GM10847 (cell line): ENCODE results near the gene P2RX2.

ENCODE experiments used
- POLR2A ChIP-seq: IDR thresholded peaks from 2 replicates; pipeline ENCODE4 v1.6.1; 2011; ENCODE audit not compliant: insufficient read length; ENCODE audit errors: extremely low read depth

The P2RX2 gene

GRCh38 chr12:132579744-132580143 is 38.8 kb upstream of the P2RX2 start:
- no peak for TF ChIP-seq POLR2A

DNA sequence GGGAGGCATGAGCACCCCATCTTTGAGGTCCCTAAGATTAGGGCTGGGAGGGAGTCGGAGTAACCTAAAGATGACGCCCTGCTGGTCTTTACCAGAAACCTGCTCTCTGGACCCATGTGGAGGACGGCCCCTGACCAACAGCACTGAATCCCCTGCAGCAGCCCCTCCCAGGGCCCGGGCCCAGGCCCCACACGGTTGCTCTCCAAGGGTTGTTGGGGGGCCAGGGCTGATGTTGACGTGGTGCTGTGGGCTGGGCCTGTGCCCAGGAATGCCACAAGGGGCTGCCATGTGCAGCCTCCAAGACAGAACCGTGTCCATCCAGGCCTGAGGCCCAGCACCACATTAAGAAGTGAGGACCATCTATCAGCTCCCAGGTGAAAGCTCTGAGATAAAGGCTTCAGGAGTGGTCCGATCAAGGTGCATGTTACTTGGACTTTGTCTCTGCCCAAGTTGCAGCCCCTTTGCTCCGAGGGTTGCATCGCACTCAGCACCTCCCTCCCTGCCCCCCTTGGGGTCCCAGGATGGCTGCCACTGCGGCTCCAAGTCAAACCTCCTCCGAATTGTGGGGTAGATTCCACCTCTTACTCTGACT is 37.8 kb upstream of the P2RX2 start:
- no peak for TF ChIP-seq POLR2A

DNA sequence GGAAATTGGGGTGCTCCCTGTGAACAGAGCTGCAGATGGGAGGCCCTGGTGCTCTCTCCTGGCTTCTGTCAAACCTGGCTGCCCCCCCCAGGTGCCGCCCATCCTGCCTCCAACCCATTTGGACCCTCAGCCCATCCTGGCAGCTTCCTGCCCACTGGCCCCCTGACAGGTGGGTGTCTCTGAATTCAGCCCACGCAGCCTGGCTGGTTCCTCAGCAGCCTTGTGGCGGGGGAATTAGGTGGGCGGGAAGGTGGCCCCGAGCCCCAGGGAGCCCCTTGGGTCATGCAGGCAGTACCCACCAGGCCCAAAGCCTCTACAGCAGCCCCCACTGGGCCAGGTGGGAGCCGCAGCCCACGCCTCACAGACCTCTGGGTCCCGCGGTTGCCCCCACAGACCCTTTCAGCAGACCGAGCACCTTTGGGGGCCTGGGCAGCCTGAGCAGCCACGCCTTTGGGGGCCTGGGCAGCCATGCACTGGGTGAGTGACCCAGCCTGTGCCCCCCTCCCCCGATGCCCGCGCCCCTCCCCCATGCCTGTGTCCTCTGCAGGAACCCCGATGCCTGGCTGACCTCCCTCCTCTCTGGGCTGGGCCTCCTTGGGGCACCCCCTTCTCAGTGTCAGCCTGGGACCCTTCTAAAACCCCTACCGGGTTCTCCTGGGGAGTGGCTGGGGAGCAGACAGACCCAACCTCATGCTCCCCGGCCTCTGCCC is 37.1 kb upstream of the P2RX2 start:
- no peak for TF ChIP-seq POLR2A

DNA sequence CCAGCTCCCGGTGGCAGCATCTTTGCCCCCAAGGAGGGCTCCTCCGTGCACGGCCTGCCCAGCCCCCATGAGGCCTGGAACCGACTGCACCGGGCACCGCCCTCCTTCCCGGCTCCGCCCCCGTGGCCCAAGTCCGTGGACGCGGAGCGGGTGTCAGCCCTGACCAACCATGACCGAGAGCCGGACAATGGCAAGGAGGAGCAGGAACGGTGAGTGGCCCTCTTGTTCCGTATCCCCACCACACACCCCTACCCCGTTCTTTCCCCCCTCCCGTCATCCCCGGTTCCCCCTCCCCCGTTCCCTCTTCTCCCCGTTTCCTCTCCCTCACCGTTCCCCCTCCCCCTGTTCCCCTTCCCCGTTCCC is 36.5 kb upstream of the P2RX2 start:
- no peak for TF ChIP-seq POLR2A

- no peak for TF ChIP-seq POLR2A
These were observed 35.8 kb upstream of the P2RX2 start for GRCh38 chr12:132582582-132583410.

DNA sequence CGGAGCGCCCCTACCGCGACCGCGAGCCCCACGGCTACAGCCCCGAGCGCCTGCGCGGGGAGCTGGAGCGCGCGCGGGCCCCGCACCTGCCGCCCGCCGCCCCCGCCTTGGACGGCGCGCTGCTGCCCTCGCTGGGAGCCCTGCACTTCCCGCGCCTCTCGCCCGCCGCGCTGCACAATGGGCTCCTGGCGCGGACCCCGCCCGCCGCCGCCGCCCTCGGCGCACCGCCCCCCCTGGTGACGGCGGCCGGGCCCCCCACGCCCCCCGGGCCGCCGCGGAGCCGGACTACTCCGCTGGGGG is 35.2 kb upstream of the P2RX2 start:
- TF ChIP-seq POLR2A: no peak

GRCh38 chr12:132583736-132584135 is 34.8 kb upstream of the P2RX2 start:
- TF ChIP-seq POLR2A: no peak

DNA sequence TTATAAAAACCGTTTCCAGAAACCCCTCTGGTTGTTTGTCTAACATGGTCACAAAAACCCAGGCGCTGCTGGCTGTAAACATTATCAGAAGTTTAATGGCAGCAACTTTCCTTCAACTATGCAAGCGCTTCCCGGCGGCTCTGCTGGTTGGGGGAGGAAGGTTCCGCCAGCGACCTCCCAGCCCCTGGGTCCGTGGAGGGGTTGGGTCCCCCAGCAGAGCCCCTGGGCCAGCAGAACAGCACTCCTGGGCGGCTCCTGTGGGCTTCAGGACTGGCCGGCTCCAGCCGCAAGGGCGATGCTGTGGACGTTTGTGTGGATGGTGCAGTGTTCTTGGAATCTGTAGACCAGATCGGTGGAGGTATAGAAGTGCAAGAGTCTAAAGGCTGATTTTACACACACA is 34.1 kb upstream of the P2RX2 start:
- TF ChIP-seq POLR2A: no peak

GRCh38 chr12:132585177-132585576 is 33.4 kb upstream of the P2RX2 start:
- no peak for TF ChIP-seq POLR2A

- TF ChIP-seq POLR2A: no peak
These were observed 31.6 kb upstream of the P2RX2 start for GRCh38 chr12:132586929-132587328.

DNA sequence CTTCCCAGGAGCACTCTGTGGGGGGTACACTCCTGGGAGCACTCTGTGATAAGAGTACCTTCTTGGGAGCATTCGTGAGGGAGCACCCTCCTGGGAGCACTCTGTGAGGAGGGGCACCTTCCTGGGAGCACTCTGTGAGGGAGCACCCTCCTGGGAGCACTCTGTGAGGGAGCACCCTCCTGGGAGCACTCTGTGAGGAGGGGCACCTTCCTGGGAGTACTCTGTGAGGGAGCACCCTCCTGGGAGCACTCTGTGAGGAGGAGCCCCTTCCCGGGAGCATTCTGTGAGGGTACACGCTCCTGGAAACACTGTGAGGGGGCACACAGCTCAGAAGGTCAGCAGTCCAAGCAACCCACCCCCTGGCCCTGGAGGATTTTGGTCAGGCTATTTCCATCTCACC is 30.8 kb upstream of the P2RX2 start:
- TF ChIP-seq POLR2A: no peak

DNA sequence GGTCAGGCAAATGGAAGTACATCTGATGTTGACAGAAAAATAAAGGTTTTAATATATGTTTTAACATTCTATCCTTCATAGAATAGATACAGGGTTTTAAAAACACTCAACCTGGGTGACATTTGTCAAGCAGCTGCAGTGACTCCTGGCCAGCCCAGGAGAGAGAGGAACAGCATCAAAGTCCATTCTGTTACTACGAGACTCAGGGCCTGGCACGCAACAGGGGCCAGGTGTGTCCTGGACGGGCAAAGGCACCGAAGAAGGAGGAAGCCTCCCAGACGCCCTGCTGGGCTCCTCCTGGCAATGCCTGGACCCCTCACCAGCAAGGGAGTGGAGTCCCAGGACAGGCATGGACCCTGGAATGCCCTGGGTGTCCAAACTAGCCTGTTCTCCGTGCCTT is 30.3 kb upstream of the P2RX2 start:
- no peak for TF ChIP-seq POLR2A

DNA sequence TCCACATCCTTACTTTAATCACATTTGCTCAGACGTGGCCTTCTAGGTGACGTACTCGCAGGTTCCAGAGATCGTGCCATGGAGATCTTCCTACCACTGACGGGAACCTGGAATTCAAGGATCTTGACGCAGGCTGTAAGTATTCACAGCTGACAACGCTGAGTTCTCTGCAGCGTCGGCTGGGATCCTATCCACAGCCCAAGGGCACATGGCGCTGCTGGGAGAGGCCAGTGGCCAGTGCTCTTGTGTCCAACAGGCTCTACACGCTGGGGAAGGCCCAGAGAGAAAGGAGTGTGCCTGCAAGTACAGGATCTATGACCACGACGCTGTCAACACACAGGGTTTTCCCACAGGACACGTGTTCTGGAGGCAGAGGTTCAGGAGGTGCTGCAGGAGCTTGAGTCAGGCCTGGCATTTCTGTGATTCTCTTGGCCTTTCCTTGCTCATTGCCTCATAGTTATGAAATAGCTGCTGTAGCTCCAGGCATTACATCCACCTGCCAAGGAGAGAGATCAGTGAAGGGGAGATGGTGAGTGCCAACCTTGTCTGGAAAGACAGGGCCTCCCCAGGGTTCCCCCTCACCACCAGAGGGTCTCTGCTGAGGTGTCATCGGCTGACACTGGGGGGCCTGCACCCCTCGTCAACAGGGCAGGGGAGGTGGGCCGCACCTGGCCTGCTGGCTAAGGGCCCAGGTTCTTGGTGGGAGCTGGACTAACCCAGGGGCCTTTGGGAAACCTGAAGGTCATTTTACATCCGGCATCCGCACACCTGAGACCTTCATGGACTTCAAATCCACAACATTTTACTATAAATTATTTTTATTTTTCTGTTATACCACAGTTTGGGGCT is 29.5 kb upstream of the P2RX2 start:
- no peak for TF ChIP-seq POLR2A

- no peak for TF ChIP-seq POLR2A
These were observed 27.3 kb upstream of the P2RX2 start for GRCh38 chr12:132591107-132591935.
